Measurements from ENCODE around the gene KRTAP4-5.

GRCh38 chr17:41178341-41178740, 28.7 kb upstream of the KRTAP4-5 start:
- no peak for TF ChIP-seq ZFP37 (tag by site-specific recombination; IDR thresholded peaks at IDR 0.05)
- TF ChIP-seq ZNF324 (tag by site-specific recombination; IDR thresholded peaks at IDR 0.05) = no peak
- TF ChIP-seq CTCF (tag by site-specific recombination; IDR thresholded peaks at IDR 0.05) = no peak
- no peak for TF ChIP-seq ZNF580 (tag by site-specific recombination; IDR thresholded peaks at IDR 0.05)
- TF ChIP-seq ZNF624 (tag by site-specific recombination; IDR thresholded peaks at IDR 0.05) = no peak
- TF ChIP-seq PATZ1 (tag by site-specific recombination; IDR thresholded peaks at IDR 0.05) = no peak
